ENCODE results near the gene SLC30A2. TPM values are rescaled to one million over a fixed set of nuclear protein-coding genes. Genes with fewer than 3 reads are reported as not detected.

SLC30A2 gene
- total RNA-seq, 1 experiment from 2014 or later = 3.0 TPM

DNA sequence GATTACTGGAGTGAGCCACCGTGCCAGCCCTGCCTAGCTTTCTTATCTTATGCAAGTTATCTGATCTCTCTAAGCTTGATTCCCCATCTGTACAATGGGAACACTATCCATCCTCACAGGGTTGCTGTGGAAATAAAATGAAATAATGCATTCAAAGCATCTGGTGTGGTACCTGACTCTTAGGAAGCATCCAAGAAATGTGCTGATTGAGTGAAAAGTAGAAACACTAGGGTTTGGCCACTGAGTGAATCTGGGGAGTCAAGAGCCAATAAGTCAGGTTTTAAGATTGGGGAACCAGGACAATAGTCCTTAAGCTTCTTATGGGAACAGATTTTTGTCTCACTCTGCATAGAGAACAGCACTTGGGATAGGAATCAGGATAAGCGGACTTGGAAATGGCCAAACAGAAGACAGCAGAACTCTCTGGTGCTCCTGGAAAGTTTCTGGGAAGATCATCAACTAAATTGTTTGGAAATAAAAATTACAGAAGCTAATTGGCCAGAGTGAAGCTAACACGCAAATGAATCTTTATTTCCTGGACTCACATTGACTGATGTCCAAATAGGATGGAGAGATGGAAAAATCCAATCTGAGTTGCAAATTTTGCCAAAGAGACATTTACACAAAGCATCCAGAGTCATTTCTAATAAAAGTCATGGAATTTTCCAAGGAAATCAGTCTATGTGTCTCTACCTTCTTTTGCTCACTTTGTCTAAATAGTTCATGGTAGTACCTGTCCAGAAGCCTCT lies 51.3 kb downstream of the SLC30A2 start:
- Histone ChIP-seq H3K4me3 (ENCODE audit: low read depth, low read length) (no peak overlapping the region), H3K36me3 (ENCODE audit: control insufficient read depth, insufficient read depth, low read length) (no peaks in the 10 kb centered on the region), H3K4me1 (peaks cover 25% of the 10 kb centered on the region), H3K27me3 (replicated peaks; ENCODE audit: control insufficient read depth, insufficient read depth, low read length) (no peaks in the 10 kb centered on the region), H3K9me3 (no peaks in the 10 kb centered on the region)
- peaks cover 17% of the 10 kb centered on the region for H3K4me1 Mint-ChIP-seq (ENCODE audit: low read depth, unreplicated experiment)
- no peaks in the 10 kb centered on the region for H3K27me3 Mint-ChIP-seq (ENCODE audit: insufficient read depth, unreplicated experiment)
- BruUV-seq (replicated peaks) = no TSS peak
- ChIA-PET POLR2A (no interaction called here), CTCF (interaction anchor here (1.2 kb wide), 1 partner anchor 99 kb away, joined by 6 read pairs; no protein-coding TSS in a partner anchor)
- TF ChIP-seq, protein P1, sequence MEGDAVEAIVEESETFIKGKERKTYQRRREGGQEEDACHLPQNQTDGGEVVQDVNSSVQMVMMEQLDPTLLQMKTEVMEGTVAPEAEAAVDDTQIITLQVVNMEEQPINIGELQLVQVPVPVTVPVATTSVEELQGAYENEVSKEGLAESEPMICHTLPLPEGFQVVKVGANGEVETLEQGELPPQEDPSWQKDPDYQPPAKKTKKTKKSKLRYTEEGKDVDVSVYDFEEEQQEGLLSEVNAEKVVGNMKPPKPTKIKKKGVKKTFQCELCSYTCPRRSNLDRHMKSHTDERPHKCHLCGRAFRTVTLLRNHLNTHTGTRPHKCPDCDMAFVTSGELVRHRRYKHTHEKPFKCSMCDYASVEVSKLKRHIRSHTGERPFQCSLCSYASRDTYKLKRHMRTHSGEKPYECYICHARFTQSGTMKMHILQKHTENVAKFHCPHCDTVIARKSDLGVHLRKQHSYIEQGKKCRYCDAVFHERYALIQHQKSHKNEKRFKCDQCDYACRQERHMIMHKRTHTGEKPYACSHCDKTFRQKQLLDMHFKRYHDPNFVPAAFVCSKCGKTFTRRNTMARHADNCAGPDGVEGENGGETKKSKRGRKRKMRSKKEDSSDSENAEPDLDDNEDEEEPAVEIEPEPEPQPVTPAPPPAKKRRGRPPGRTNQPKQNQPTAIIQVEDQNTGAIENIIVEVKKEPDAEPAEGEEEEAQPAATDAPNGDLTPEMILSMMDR (IDR thresholded peaks at IDR 0.05; ENCODE audit: insufficient read depth in 1 of 2, low read depth in 1 of 2, low read length in 1 of 2, severe bottlenecking in 1 of 2, unreplicated experiment in 1 of 2) = no peak
- DNase-seq = no peak
- peaks cover 16% of the 10 kb centered on the region for H3K36me3 Mint-ChIP-seq (ENCODE audit: insufficient read depth, unreplicated experiment)
- H3K27ac Mint-ChIP-seq (ENCODE audit: unreplicated experiment) = no peak overlapping the region
- H3K9me3 Mint-ChIP-seq (ENCODE audit: unreplicated experiment) = no peaks in the 10 kb centered on the region
- H3K4me3 Mint-ChIP-seq (ENCODE audit: unreplicated experiment) = no peak overlapping the region
- intact Hi-C loops (cut with micrococcal nuclease; ENCODE audit: unreplicated experiment) = loop anchor here (5.0 to 10.0 kb wide), 2 partner anchors 50 to 172 kb away; no protein-coding TSS in a partner anchor

DNA sequence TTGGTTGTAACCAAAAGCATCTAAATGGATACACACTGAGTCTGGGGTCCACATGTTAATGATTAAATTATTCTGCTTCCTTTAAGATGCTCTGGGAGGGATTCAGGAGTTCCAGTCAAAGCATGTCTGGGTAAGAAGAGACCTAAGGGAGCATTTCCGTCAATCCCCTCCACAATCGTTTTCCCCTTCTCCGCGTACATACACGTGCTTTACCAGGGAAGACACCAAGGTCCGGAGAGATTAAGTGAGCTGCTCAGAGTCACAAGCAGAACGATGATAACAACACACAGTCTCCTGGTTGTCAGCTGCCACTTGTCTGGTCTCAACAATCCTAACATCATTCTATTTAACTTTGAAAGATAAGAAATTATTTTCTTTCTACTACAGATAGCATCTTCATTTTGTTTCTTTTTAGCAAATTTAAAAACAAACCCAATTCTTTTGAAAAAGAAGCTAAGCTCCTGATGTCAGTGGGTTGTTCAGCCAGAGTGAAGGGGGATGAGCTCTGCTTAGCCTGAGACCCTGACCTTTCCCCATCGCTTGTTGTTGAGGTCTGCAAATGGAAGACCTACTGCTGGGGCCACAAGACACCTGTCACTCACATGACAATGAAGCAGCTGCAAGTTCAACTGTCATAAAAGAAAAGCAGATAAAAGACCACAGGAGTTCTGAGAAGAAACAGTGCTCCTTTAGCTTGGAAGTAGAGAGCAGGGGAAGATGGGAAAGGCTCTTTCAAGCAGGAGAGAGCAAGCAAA lies 52.5 kb downstream of the SLC30A2 start:
- intact Hi-C loops (cut with micrococcal nuclease; ENCODE audit: unreplicated experiment) = loop anchor here (10.0 kb wide), 1 partner anchor 49 kb away; no protein-coding TSS in a partner anchor
- Histone ChIP-seq H3K27me3 (replicated peaks; ENCODE audit: control insufficient read depth, insufficient read depth, low read length) (no peaks in the 10 kb centered on the region), H3K4me3 (ENCODE audit: low read depth, low read length) (no peak overlapping the region), H3K36me3 (ENCODE audit: control insufficient read depth, insufficient read depth, low read length) (no peaks in the 10 kb centered on the region), H3K4me1 (peaks cover 21% of the 10 kb centered on the region), H3K9me3 (no peaks in the 10 kb centered on the region)
- BruUV-seq (replicated peaks) = no TSS peak
- ChIA-PET POLR2A (no interaction called here), CTCF (interaction anchor here (0.7 to 1.2 kb wide), 2 partner anchors 16 to 98 kb away, joined by 4 to 6 read pairs; no protein-coding TSS in a partner anchor)
- Mint-ChIP-seq H3K4me1 (ENCODE audit: low read depth, unreplicated experiment) (peaks cover 17% of the 10 kb centered on the region), H3K4me3 (ENCODE audit: unreplicated experiment) (no peak overlapping the region), H3K36me3 (ENCODE audit: insufficient read depth, unreplicated experiment) (peaks cover 16% of the 10 kb centered on the region), H3K27me3 (ENCODE audit: insufficient read depth, unreplicated experiment) (no peaks in the 10 kb centered on the region), H3K27ac (ENCODE audit: unreplicated experiment) (no peak overlapping the region), H3K9me3 (ENCODE audit: unreplicated experiment) (no peaks in the 10 kb centered on the region)
- TF ChIP-seq, protein P1 (IDR thresholded peaks at IDR 0.05; ENCODE audit: insufficient read depth in 1 of 2, low read depth in 1 of 2, low read length in 1 of 2, severe bottlenecking in 1 of 2, unreplicated experiment in 1 of 2) = no peak
- DNase-seq = no peak

DNA sequence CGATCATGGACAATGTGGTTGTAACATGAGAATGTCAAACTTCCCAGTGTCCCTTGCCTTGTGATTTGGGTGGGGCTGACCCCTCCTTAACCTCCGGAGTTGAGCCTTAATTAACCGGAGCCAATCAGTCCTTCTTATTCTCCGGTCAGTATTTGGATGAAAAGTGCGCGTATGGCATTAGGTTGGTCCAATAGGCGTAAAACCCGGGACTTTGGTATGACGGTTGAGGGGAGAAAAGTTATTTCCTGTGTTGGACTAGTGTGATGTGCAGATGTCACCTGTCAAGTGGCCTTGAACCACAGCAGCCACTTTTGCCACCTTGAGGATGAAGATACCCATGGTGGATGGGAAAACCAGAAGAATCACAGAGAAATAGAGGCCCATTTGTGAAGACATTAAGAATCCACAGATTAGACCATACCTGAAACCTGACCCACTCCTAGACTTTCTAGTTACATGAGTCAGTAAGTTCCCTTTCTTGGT lies 53.2 kb downstream of the SLC30A2 start:
- H3K4me1 Mint-ChIP-seq (ENCODE audit: low read depth, unreplicated experiment) = peaks cover 17% of the 10 kb centered on the region
- POLR2A ChIA-PET = no interaction called here

More for the DNA sequence above, 53.2 kb downstream of the SLC30A2 start:
- TF ChIP-seq, protein P1 (IDR thresholded peaks at IDR 0.05; ENCODE audit: insufficient read depth in 1 of 2, low read depth in 1 of 2, low read length in 1 of 2, severe bottlenecking in 1 of 2, unreplicated experiment in 1 of 2) = no peak
- CTCF ChIA-PET = no interaction called here
- no peaks in the 10 kb centered on the region for H3K27me3 ChIP-seq (replicated peaks; ENCODE audit: control insufficient read depth, insufficient read depth, low read length)
- Mint-ChIP-seq H3K27ac (ENCODE audit: unreplicated experiment) (no peak overlapping the region), H3K27me3 (ENCODE audit: insufficient read depth, unreplicated experiment) (no peaks in the 10 kb centered on the region), H3K36me3 (ENCODE audit: insufficient read depth, unreplicated experiment) (peaks cover 10% of the 10 kb centered on the region), H3K4me3 (ENCODE audit: unreplicated experiment) (no peak overlapping the region), H3K9me3 (ENCODE audit: unreplicated experiment) (no peaks in the 10 kb centered on the region)
- intact Hi-C loops (cut with micrococcal nuclease; ENCODE audit: unreplicated experiment) = loop anchor here (10.0 kb wide), 1 partner anchor 48 kb away; no protein-coding TSS in a partner anchor
- H3K9me3 ChIP-seq = no peaks in the 10 kb centered on the region
- no peak overlapping the region for H3K4me3 ChIP-seq (ENCODE audit: low read depth, low read length)
- DNase-seq = no peak
- BruUV-seq (replicated peaks) = no TSS peak
- H3K4me1 ChIP-seq = peaks cover 21% of the 10 kb centered on the region
- no peaks in the 10 kb centered on the region for H3K36me3 ChIP-seq (ENCODE audit: control insufficient read depth, insufficient read depth, low read length)

Data from Caco-2 (cell line).